ENCODE results near the gene GTF2A1.
"Not testable (repeated sequence)": the region's sequence is repeated elsewhere in the genome, so short reads cannot be mapped to it uniquely, and the experiment has no call there.

GTF2A1 gene

GRCh38 chr14:81224222-81224621 is 3.5 kb upstream of the GTF2A1 start:
- DNase-seq = no peak

GRCh38 chr14:81223788-81224187 is 3.0 kb upstream of the GTF2A1 start:
- not testable (repeated sequence) for DNase-seq

- no peak for DNase-seq
Measured at GRCh38 chr14:81222691-81223090, 1.9 kb upstream of the GTF2A1 start.

- DNase-seq = no peak
Measured at GRCh38 chr14:81222126-81222525, 1.4 kb upstream of the GTF2A1 start.

GRCh38 chr14:81221579-81222102 is 882 bp upstream of the GTF2A1 start:
- no peak for DNase-seq

- DNase-seq = no peak
Measured at GRCh38 chr14:81220580-81220829, 254 bp downstream of the GTF2A1 start.

GRCh38 chr14:81219759-81220579 is 790 bp downstream of the GTF2A1 start:
- DNase-seq = peak; percentile 54

- peak; percentile 96 for DNase-seq
Measured at GRCh38 chr14:81219210-81219758, 1.5 kb downstream of the GTF2A1 start.

GRCh38 chr14:81211844-81212243 is 8.9 kb downstream of the GTF2A1 start:
- DNase-seq = no peak

GRCh38 chr14:81209167-81209836 is 11.5 kb downstream of the GTF2A1 start:
- DNase-seq = no peak

GRCh38 chr14:81208489-81208888 is 12.3 kb downstream of the GTF2A1 start:
- no peak for DNase-seq

- no peak for DNase-seq
Measured at GRCh38 chr14:81206115-81206514, 14.6 kb downstream of the GTF2A1 start.

- no peak for DNase-seq
Measured at GRCh38 chr14:81205639-81206038, 15.1 kb downstream of the GTF2A1 start.

GRCh38 chr14:81200054-81200453 is 20.7 kb downstream of the GTF2A1 start:
- no peak for DNase-seq

GRCh38 chr14:81199084-81199483 is 21.7 kb downstream of the GTF2A1 start:
- no peak for DNase-seq

GRCh38 chr14:81198651-81199050 is 22.1 kb downstream of the GTF2A1 start:
- no peak for DNase-seq

- no peak for DNase-seq
Measured at GRCh38 chr14:81193924-81194633, 26.7 kb downstream of the GTF2A1 start.

GRCh38 chr14:81192594-81192993 is 28.2 kb downstream of the GTF2A1 start:
- DNase-seq = no peak

- DNase-seq = no peak
Measured at GRCh38 chr14:81187832-81188522, 32.8 kb downstream of the GTF2A1 start.

GRCh38 chr14:81179631-81180030 is 41.1 kb downstream of the GTF2A1 start:
- no peak for DNase-seq

- DNase-seq = no peak
Measured at GRCh38 chr14:81178063-81178462, 42.7 kb downstream of the GTF2A1 start.

- DNase-seq = no peak
Measured at GRCh38 chr14:81177225-81177624, 43.5 kb downstream of the GTF2A1 start.

GRCh38 chr14:81176241-81176640 is 44.5 kb downstream of the GTF2A1 start:
- DNase-seq = no peak
